ENCODE results near the gene ASTN2.
"Not testable (repeated sequence)": the region's sequence is repeated elsewhere in the genome, so short reads cannot be mapped to it uniquely, and the experiment has no call there.

ASTN2 gene

DNA sequence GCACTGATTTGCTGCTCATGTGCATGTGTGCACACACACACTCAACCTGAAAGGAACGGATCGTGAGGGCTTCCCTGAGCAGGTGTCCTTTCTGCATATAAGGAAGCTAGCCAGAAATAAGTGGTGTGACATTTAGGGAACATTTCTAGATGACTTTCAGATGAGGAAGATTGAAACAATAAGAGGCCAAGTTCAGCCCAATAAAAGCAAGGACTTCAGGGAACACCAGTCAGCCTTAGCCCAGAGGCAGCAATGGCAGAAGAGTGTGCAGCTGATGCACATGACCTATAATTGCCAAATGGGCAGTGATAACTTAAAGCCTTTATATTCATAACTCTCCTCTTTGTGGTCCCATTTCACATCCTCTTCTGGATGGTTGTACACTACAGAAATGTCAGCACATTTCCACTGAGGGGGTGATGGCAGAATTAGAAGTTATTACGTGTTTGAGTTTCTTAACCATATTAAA lies 472.2 kb downstream of the ASTN2 start:
- no peak for DNase-seq

DNA sequence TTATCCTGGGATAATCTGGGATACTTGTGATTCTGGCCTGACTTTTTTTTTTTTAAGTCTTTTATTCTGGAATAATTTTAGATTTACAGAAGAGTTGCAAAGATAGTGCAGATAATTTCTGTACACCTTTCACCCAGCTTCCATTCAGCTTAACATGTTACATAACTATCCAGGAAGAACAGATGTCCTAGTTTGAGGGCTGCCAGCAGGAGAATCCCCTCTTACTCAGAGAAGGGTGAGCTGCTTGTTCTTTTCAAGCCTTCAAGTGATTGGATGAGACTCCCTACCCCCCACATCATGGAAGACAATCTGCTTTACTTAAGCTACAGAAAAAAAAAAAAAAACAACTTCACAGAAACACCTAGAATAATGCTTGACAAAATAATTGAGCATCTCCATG lies 473.6 kb downstream of the ASTN2 start:
- DNase-seq = no peak

DNA sequence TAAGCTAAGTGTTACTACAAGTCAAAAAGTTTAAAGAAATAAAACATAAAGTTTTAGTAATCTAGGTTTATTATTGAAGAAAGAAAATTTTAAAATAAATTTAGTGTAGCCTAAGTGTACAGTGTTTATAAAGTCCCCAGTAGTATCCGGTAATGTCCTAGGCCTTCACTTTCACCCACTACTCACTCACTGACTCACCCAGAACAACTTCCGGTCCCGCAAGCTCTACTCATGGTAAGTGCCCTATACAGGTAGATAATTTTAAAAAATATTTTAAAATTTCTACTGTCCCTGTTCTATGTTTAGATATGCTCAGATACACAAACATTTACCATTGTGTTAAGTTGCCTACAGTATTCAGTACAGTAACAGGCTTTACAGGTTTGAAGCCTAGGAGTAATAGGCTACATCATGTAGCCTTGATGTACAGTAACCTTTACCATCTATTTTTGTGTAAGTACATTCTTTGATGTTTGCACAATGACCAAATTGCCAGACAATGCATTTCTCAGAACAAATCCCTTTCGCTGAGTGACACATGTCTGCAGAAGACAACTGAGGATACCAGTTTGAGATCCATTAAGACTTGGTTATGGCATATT lies 474.1 kb downstream of the ASTN2 start:
- DNase-seq = no peak

DNA sequence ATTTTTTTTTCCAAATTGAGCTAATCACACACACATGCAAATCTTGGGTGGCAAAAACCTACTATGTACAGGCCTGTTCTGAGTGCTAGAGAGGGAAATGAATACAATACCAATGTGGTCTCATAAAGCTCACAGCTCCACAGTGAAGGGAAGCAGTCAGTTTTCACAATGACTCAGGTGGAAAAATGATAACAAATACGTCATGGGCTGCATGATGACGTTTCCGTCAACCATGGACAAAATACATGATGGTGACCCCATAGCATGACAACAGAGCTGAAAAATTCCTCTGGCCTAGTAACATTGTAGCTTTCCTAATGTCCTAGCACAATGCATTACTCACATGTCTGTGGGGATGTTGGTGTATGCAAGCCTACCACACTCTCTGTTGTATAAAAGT lies 475.2 kb downstream of the ASTN2 start:
- no peak for DNase-seq

DNA sequence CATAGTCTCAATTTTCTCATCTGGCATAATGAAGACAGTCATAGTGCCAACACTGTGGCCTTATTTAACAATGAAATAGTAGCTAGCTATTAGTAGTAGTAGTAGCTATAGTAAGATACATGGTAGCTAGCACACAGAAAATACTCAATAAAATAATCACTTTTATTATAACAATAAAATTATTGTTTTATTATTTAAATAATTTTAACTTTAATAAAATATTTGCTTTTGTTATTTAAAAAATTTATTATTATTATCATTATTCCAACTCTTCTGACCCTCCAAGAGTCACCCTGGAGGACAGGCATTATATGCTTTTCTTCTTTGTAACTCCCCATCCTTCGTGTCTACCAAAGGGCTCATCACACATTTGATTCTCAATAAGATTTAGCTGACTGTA lies 475.7 kb downstream of the ASTN2 start:
- no peak for DNase-seq

DNA sequence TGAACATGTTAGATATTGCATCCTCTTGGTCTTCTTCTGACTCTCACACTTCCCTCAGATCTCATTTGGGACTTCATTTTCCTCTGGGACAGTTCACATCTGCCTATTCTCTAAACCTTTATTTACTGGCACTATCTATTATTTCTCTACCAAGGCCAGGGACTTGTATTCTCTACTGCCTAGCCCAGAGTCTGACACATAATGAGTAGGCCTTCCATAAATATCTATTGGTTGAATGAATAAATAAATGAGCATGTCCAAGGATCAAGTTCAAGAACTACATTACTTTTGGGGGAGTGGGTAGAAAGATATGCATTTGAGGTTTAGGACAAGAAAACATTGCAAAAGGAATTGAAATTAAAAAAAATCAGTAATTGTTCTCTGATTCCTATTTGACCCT lies 477.5 kb downstream of the ASTN2 start:
- DNase-seq = no peak

DNA sequence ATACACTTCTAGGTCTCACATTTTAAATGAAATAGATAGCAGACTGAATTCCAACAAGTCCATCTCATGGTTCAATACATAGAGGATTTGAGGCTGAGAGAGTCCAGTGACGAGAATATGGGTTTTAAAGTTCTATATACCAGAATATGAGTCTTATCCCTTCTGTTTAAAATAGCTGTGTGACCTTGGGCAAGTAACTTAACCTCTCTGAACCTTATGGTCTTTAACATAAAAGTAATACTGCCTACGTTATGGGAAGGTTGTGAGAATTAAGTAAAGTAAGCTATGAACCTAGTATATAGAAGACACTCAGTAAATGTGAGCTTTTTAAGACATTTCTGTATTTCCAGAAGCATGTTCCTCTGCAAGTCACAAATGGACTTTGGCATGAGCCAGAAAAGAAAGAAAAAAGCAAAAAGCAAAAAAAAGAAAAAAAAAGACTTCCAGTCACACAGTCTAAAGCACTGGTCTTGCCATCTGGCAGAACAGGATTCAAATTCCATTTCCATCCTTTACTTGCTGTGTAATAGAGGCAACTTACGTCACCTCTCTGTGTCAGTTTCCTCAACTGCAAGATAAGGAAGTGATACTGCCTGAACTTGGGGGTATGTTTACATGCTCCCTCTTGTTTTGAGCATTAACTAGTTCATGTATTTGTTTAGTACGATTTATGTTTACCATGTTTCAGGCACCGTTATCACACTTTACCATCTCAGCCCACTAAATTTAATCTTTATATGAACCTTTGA lies 479.5 kb downstream of the ASTN2 start:
- no peak for DNase-seq

DNA sequence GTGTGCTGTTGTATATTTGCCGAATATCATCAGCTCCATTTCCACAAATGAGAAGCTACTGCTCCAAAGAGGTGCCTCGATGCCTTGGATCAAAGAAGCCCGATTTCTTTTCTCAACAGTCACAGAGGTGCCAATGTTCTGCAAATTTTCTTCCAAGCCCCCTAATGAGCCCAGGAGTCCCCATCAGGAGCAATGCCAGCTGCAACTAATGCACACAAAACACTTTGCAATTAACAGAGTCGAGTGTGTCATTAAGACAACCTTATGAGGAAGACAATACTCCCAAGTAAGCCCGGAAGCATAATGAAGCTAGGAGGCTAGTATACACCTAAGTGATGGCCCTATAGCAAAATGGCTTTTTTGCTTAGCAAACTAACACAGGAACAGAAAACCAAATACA lies 480.7 kb downstream of the ASTN2 start:
- no peak for DNase-seq

DNA sequence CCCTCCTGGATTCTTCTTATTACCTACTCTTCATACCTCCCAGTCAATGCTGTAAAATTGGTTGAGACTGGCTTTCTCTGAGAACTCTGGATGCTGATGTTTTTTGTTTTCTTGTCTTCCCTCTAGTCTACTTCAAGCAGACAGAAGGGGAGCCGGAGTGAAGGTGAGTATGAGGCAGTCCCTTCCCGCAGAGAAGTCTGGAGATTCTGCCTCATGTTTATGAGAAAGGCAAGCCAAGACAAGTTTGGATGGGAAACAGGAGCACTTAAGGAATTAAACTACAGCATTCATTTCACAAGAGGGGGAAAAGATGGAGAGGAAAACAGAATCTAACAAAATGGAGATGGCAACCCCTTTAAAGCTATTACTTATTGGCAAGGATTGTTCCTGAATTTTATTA lies 481.6 kb downstream of the ASTN2 start:
- no peak for DNase-seq

DNA sequence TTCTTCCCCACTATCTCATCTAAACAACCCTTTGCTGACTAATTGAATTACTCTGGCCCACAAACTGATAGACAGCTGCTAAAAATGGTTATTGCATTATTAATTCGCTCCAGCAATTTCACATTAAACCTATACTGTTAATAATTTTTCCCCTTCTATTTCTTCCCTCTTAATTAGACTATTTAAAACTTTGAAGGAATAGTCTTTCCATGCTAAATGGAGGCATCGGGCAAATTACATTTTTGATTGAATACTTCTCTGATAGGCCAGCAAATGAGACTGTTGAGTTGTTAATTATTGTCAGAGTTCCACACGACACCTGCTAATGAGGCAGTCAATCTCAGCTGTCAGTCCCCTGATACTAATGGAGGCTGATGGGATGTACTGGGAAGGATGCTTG lies 485.2 kb downstream of the ASTN2 start:
- no peak for DNase-seq

DNA sequence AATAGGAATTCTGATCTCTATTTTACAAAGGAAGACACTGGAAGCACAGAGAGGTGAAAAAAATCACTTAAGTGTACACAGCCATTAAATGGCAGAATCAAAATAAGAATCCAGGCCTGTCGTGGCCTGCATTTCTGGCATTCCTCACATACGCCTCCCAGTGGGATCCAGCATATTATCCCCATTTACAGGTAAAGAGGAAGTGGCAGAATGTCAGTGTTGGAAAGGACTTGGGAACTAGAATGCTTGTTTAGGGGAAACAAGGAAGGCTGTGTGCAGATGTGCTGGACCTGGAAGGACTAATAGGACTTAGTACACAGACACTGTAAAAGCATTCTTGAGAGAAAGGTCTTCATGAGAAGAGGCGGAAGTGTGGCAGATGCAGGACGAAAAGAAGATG lies 486.0 kb downstream of the ASTN2 start:
- DNase-seq = no peak

DNA sequence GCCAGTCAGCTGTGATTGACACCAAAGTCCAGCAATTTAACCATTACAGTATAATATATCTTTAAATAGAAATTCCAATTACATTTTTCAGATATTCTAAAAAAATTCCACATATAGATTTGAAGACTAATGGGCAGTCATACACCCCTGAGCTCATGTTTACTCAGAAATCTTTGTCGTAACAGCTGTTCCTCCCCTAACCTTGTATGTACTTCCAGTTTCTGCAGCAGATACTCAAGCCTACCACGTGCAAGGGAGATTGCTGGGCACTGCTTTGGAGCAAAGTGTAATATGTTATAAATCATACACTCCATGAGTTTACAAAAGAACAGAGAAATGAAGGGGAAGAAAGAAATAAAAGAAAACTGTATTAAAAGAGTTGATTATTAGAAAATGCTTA lies 486.6 kb downstream of the ASTN2 start:
- DNase-seq = no peak

DNA sequence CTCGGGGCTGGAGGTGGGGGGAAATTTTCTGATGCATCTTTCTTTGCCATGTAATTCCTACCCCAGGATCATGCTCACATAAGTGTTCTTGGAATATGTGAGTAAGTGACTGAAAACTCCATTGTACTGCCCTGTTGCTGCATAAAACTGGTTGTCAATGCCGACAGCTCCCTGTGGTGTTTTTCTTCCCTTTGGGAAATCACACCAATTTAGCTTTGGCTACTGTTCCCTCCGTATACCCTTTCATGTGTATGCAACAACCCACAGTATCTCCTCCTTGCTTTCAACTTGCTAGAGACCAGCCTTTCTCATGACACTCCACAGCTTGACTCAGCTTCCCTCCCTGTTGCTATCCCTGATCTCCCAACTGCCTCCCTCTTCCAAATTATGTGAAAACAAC lies 487.1 kb downstream of the ASTN2 start:
- DNase-seq = no peak

DNA sequence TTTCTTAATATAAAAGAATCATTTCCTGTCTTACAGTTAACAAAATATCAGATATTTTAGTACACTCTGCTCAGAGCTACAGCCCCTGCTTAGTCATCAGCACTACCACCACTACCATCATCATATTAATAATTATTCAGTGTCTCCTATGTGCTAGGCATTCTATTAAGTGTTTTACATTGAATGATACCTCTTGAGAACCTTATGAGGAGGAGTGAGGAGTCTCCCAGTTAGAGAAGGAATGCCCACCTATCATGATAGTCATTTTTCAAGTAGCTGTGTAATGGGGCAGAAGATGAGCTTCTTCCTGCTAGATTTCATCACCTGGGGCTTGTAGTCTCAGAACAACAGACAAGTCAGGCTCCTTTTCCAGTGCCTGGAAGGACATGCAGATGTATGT lies 489.7 kb downstream of the ASTN2 start:
- no peak for DNase-seq

DNA sequence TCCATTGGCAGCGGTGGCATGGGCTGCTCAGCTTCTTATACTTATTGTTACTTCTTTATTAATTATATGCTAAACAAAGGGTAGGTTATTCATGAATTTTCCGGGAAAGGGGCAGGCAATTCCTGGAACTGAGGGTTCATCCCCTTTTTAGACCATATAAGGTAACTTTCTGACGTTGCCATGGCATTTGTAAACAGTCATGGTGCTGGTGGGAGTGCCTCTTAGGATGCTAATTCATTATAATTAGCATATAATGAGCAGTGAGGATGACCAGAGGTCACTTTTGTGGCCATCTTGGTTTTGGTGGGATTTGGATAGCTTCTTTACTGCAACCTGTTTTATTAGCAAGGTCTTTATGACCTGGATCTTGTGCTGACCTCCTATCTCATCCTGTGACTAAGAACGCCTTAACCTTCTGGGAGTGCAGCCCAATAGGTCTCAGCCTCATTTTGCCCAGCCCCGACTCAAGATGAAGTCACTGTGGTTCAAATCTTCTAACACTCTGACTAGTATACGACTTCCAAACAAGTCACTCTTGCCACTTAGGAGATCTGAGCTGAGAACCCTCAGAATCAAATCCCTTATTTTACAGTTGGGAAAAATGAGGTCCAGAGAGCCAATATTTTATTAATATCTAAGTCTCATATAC lies 490.3 kb downstream of the ASTN2 start:
- DNase-seq = peak; percentile 44

DNA sequence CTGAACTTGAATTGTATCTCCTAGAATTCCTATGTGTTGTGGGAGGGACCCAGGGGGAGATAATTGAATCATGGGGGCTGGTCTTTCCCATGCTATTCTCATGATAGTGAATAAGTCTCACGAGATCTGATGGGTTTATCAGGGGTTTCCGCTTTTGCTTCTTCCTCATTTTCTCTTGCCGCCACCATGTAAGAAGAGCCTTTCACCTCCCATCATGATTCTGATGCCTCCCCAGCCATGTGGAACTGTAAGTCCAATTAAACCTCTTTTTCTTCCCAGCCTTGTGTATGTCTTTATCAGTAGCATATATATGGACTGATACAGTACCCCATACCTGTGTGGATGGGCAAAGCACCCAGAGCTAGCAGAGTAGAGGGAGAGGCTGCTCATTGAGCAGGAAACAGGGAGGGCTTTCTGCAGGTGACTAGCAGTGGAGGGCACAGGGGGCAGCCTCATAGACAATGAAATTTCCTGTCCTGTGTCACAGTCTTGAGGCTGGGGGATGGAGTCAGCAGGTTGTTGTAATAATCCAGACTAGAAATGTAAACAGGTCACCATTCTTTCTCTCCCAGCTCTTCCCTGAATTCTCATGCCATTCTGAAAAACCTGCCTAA lies 496.9 kb downstream of the ASTN2 start:
- not testable (repeated sequence) for DNase-seq

DNA sequence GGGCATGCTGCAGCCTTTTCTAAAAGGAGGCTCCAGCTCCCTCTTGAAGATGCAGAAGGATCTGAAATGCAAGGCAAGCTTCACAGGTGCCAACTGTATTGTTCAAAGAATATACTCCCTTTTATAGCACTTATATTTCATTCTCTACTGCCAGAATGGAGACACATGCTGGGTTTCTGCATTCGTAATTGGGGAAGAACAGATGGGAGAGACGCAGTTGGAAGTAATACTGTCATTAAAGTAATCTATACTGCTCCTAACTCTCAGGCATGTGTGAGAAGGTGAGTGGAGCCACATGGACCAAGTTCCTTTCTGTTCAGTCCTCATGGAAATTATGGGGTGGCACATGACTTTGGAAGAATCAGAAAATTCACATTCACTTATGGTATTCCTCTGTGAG lies 501.3 kb downstream of the ASTN2 start:
- DNase-seq = no peak

DNA sequence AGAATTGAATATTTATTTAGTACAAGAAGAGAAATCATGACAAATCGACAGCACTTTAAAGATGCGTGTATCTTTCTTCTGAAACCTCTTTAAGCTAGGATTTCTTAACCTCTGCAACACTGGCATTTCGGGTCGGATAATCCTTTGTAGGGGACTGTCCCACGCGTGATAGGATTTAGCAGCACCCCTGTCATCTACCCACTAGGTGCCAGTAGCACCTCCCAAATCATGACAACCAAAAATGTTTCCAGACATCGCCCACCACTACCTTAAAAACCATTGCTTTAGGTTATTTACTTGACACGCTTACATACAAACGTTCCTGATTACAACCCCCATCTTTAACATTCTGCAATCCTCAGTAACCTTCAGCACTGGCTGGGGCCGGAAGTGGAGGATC lies 504.7 kb downstream of the ASTN2 start:
- DNase-seq = no peak

DNA sequence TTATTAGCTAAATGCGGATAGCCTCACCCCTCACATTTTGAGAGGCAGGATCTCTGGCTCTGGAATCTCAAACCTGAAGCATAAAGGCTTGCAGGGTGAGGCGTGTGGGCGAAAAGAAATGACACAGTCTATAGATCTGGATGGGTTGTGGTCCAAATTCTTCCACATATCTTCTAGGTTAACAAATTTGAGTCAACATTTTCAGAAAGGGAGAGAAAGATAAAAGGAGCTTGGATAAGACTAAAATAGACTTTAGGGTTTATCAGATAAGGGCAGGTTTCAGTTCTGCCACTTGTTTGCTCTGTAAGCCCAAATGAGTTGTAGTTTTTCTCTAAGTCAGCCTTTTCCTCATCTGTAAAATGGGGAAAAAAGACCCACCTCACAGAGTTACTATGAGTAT lies 506.9 kb downstream of the ASTN2 start:
- no peak for DNase-seq

DNA sequence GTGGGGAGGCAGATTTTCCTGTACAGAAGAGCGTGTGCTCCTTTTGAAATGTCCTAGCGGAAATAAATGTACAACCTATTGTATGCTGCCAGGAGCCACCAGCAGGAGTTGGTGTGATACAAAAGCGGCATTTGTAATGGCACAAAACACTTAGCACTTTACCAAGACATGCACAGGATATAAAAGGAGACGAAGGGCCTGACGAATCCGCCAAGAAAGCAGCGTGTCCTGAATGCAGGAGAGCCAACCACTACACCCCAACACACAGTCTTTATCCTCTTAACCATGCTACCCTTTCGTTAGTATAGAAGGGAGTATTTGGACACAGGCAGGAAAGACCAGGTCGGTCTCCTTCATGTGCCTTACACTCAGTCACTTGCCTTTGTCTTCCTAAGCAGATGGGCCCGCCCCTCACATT lies 509.7 kb downstream of the ASTN2 start:
- DNase-seq = no peak

DNA sequence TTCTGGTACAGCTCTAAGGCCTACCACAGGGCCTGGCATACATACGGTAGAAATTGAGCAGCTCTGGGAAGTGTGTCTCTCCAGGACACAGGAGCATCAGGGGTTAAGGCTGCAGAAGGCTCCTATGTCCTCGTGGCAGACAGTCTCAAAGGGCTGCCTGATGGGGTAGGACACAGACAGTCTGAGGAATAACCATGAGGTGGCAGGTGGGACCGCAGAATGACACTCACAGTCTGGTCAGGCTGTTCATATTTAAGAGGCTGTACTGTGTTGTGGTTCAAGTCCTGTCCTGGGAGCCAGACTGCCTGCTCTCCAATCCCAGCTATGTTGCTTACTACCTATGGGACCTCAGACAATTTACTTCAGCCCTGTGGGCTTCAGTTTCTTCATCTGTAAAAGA lies 510.7 kb downstream of the ASTN2 start:
- no peak for DNase-seq

DNA sequence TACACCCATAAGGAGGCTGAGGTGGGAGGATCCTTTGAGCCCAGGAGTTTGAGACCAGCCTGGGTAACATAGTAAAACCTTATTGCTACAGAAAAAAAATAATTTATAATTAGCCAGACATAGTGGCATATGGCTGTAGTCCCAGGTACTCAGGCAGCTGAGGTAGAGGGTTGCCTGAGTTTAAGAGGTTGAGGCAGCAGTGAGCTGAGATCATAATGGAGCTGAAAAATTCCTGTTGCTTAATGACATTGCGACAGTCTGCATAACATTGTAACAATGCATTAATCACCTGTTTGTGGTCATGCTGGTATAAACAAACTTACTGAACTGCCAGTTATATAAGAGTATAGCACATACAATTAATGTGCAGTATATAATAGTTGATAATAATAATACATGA lies 513.6 kb downstream of the ASTN2 start:
- DNase-seq = peak; percentile 79

DNA sequence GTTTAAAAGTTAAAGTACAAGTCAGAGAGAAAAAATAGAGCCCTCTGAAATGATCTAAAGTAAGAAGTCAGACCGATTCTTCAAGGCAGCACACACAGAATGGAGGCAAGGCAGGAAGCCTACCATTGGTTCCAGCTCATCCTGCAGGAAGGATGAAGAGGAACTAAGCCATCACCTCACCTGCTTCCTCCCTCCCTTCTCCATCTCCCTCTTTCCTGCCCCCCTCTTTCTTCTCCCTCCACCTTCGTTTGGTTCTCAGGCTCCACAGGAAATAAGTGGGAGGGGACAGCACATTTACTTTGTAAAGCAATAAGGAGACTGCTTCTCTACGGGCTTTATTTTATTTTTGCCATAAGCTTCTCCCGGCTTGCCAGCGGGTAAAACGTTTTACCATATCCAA lies 514.3 kb downstream of the ASTN2 start:
- DNase-seq = no peak

DNA sequence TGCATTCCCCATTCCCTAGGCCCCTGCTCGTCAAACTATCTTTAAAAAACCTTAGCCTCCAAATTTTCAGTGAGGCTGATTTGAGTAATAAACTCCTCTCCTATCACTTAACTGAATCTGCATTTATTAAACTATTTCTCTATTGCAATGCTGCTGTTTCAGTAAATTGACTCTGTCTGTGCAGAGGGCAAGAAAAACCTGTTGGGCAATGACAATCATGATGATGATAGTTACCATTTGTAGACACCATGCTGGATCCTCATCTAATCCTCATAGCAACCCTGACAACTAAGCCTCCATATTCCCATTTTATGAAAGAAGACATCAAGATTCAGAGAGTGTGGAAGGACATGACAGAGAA lies 514.9 kb downstream of the ASTN2 start:
- DNase-seq = no peak
